Coronary artery (tissue), 2 donors: ENCODE data around the gene TAC4.
A peak's percentile ranks its signal among the peaks of the same experiment; 100 is the strongest.

Source experiments
- DNase-seq: peaks from one replicate; pipeline ENCODE4 v3.0.0-alpha.2; 2017; ENCODE audit warnings: low spot score
- H3K27ac ChIP-seq, 2 donors: fragments of 200-600 bp; sonication (generic); one replicate each; pipeline ENCODE4 v1.5.1; 2016 to 2019
- H3K4me3 ChIP-seq: fragments of 200-600 bp; sonication (generic); 2 replicates; pipeline ENCODE4 v1.5.1; 2016; ENCODE audit warnings: mild to moderate bottlenecking, moderate library complexity
- TF ChIP-seq, protein P1 (sequence below): fragments of 200-600 bp; sonication (generic); IDR thresholded peaks from one replicate; pipeline ENCODE4 v1.5.1; 2019; ENCODE audit warnings: antibody characterized with exemption

Gene TAC4

GRCh38 chr17:49817993-49818392, 29.9 kb downstream of the TAC4 start:
- no peak for DNase-seq
- TF ChIP-seq, protein P1, sequence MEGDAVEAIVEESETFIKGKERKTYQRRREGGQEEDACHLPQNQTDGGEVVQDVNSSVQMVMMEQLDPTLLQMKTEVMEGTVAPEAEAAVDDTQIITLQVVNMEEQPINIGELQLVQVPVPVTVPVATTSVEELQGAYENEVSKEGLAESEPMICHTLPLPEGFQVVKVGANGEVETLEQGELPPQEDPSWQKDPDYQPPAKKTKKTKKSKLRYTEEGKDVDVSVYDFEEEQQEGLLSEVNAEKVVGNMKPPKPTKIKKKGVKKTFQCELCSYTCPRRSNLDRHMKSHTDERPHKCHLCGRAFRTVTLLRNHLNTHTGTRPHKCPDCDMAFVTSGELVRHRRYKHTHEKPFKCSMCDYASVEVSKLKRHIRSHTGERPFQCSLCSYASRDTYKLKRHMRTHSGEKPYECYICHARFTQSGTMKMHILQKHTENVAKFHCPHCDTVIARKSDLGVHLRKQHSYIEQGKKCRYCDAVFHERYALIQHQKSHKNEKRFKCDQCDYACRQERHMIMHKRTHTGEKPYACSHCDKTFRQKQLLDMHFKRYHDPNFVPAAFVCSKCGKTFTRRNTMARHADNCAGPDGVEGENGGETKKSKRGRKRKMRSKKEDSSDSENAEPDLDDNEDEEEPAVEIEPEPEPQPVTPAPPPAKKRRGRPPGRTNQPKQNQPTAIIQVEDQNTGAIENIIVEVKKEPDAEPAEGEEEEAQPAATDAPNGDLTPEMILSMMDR, result no peak
- Histone ChIP-seq H3K4me3 (no peak overlapping the region), H3K27ac (no peak overlapping the region)

GRCh38 chr17:49815761-49816281, 32.0 kb downstream of the TAC4 start:
- H3K4me3 ChIP-seq, result no peak overlapping the region
- peak overlapping the region in 1 of 2 donors; percentile 40 for H3K27ac ChIP-seq
- DNase-seq, result no peak
- TF ChIP-seq, protein P1, result no peak

GRCh38 chr17:49814781-49815529, 32.9 kb downstream of the TAC4 start:
- TF ChIP-seq, protein P1, result no peak
- DNase-seq, result no peak
- peak overlapping the region in 1 of 2 donors; percentile 77 for H3K27ac ChIP-seq
- H3K4me3 ChIP-seq, result no peak overlapping the region

DNA sequence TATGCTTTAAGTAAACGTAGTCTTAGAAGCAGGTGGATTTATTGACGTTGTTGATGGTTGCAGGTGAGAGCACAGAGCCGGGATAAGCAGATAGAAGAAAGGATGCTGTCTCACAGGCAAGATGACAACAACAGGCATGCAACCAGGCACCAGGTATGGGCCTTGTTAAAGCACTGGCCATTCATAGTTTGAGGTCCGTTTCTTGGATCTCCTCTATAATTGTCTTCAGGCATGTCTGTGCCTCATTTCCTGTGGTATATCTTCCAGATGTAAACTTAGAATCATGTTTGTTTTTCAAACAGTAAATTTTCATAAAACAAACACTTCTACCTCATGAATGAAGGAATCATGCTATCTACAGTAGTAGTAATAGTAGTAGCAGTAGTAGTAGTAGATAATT, 38.8 kb downstream of the TAC4 start:
- TF ChIP-seq, protein P1, result no peak
- Histone ChIP-seq H3K4me3 (no peak overlapping the region), H3K27ac (no peak overlapping the region)
- no peak for DNase-seq

GRCh38 chr17:49798738-49799137, 49.1 kb downstream of the TAC4 start:
- H3K4me3 ChIP-seq, result no peak overlapping the region
- no peak overlapping the region for H3K27ac ChIP-seq
- DNase-seq, result no peak
- TF ChIP-seq, protein P1, result no peak

DNA sequence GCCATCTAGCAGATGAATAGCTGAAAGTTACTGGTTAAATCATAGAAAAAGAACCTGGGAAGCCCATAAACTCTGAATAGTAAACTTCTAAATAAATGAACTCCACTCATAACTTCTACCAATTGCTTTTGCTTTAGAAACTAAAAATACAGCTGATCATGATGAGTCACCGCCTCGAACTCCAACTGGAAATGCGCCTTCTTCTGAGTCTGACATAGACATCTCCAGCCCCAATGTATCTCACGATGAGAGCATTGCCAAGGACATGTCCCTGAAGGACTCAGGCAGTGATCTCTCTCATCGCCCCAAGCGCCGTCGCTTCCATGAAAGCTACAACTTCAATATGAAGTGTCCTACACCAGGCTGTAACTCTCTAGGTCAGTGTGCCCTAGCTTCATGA, 49.7 kb downstream of the TAC4 start:
- H3K4me3 ChIP-seq, result no peak overlapping the region
- DNase-seq, result no peak
- H3K27ac ChIP-seq, result no peak overlapping the region
- TF ChIP-seq, protein P1, result no peak

DNA sequence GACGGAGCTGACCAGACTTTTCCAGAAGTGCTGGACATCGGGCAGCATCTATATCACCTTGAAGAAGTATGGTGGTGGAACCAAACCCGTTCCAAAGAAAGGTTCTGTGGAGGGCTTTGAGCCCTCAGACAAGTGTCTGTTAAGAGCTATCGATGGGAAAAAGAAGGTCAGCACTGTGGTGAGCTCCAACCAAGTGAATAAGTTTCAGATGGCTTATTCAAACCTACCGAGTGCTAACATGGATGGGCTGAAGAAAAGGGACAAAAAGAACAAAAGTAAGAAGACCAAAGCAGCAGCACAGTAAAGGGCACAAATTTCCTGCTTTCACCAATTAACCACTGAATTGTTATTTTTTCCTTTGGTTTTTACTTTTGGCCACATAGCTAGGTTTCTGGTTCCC, 52.5 kb downstream of the TAC4 start:
- TF ChIP-seq, protein P1, result no peak
- Histone ChIP-seq H3K4me3 (no peak overlapping the region), H3K27ac (no peak overlapping the region)
- DNase-seq, result no peak
